Activated CD4-positive, alpha-beta T cell treated with anti-CD3 and anti-CD28 coated beads, Interleukin-2, amount 50 U/mL, for 1 hour (primary cell): ENCODE results near the gene CBFA2T2.

Source experiments
- DNase-seq: peaks from one replicate; pipeline ENCODE4 v3.0.0-alpha.2; 2020

The CBFA2T2 gene

DNA sequence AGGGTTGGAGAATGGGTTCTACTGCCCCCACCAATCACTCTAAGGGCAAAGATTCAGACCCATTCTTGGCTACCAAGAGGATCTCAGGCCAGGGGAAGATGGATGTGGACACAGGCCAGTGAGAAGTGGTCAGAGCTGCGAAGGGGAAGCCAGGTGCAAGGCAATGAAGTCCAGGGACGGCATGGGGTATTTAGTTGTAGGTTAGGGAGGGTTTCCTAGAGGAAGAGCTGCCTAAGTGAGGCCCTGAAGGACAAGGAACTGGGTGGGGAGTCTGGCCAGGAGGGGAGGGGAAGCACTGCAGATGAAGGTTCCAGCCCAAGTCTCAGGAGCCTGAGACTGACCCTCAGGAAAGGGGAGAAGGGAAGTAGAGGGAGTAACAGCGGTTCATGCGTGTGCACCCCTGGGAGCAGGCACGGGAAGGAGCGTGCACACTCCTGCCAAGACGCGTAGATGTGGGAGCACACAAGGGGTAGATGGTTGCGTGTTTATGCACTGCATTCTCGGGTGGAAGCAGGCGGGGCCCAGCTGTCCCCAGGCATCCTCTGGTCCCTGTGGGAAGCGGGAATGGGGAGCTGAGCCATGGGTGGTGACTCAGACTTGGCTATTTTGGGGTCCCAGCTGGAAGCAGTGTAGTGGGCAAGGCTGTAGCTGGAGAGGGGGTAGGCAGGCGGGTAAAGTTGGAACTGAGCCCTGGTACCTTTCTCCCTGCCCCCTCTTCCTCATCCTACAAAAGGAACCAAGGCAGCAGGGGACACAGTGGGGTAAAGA, 180.2 kb downstream of the CBFA2T2 start:
- no peak for DNase-seq

DNA sequence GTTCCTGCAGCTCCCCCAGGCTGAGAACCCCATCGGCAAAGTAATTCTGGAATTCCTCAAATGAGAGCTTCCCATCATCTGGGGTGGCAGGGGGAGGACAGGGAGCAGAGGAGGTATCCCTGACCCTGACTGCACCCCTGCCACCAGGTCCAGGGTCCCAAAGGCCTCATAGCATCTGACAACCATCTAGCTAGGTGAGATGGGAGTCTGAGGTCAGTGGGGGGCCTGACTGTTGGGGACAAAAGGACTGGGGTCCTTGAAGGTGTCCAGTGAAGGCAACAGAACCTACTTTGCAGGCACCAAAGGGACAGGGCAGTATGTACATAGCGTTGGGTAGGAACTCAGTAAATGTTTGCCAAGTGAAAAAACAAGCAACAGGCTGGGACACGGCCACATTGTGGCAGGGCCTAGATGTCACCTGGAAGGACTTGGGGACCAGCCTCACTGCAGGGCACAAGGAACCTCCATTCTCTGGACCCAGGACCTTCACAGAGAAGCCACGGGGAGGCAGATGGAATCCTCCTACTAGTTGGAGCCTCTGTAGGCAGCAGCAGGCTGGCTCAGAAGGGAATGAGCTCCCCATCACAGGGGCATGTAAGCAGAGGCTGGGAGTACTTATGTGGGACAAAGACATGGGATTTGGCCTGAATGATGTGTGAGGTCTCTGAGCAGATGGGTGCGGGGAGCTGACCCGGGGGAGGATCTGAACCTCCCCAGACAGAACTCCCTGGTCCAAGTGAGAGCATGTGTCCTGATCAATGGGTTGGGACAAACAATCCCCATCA, 181.0 kb downstream of the CBFA2T2 start:
- DNase-seq, result no peak

DNA sequence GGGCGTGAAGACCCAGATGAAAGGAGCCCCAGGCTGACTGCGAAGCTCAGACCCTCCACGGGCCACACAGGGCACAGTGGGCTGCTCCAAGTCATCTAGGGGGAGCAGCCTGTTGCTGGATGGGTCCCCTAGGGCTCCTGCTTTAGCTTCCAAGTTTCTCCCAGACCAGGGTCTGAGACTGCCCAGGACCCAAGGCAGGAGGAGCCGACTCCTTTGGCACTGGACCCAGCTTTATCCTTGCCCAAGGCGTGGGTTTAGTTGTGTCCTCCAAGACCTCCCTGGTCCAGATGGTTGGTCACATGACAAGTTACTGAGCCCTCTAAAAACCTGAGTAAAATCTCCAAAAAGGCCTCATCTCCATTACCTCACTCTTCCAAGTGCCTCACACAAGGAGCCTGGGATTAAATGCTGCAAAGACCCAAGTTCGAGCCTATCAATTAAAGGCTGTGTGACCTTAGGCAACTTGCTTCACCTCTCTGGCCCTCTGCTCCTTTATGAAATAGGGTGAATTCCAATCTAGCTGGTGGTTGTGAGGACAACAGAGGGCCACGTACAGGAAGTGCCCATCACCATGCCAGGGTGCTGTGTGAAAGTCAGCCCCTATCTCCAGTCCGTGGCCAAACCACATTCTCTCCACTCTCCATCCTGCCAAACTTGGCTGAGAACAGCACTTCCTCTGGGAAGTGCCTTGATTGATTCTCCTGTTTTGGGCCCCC, 181.8 kb downstream of the CBFA2T2 start:
- DNase-seq, result no peak

DNA sequence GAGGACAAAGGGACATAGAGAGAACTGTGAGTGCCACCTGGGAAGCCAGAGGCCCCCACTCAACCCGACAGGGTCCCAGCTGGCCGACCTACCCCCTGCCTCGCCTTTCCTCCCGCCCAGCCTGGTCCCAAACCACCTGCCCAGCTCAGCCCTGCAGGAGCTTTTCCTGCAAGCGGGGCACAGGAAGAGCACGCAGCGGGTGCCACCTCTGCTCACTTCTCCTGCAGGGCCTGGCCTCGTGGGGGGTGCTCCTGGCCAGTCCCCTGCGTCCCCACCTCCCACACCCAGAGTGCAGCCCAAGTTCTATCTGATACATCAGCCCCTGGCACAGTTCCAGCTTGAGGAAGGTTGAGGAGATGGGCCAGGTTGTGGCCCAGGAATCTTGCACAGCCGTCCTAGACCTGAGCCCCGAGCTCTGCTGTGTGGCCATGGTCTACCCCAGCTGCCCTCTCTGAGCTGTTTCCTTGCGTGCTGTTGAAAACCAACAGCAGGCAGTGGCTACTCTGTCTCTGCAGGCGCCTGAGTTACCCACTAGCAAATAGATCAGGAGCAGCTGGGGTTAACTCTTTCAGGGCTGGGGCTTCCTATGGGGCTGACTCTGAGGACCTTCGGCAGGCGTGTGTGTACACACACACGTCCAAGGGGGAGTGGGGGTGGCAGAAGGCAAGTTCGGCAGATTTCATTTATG, 182.7 kb downstream of the CBFA2T2 start:
- no peak for DNase-seq

DNA sequence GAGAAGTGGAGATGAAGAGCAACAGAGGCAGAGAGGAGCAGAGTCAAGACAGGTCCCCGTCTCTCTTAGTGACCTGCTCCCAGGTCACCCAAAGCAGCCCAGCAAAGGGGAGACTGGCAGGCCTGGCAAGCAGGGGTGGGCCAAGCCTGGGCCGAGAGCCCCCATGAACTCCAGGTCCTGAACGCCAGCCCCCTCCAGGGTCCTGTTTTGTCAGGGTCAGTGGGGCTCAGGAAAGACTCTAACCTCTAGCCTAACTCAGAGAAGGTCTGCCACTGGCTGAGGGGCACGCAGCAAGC, 183.2 kb downstream of the CBFA2T2 start:
- DNase-seq, result no peak

DNA sequence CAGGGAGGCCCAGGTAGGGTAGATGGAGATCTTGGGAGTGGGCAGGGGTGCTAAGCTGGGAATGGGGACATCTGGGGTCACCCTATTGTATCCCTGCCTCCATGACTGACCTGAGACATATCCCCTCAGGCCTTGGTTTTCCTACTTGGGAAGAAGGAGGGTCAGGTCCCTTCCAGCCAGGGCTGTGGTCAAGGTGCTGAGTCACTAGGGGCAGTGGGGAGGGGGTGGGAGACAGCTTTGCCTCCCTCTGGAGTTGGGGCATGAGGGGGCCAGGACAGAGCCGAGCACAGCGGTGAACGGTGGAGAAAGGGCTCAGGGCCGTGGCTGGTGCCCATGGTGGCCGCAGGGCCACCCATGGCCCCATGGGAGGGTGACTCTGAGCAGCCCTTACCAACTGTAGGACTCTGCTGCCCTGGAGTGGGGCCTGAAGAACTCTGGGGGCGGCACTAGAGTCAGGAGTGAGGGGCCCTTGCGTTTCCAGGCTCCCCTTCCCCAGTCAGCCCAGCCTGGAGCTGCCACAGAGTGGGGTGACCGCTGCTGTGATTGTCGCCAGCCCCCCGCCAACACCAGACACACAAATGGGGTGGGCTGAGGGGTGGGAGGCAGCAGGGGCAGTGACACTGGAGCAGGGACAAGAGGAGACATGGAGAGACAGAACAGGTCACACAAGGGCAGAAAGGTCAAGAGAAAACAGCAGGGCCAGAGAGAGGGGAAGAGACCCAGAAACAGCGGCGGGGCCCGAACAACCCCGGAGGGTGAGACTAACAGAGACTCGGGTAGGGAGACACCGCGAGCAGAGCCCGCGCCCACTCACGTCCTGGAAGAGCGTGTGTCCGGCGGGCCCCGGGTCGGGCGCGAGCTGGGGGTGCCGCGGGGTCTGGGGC, 183.8 kb downstream of the CBFA2T2 start:
- no peak for DNase-seq

DNA sequence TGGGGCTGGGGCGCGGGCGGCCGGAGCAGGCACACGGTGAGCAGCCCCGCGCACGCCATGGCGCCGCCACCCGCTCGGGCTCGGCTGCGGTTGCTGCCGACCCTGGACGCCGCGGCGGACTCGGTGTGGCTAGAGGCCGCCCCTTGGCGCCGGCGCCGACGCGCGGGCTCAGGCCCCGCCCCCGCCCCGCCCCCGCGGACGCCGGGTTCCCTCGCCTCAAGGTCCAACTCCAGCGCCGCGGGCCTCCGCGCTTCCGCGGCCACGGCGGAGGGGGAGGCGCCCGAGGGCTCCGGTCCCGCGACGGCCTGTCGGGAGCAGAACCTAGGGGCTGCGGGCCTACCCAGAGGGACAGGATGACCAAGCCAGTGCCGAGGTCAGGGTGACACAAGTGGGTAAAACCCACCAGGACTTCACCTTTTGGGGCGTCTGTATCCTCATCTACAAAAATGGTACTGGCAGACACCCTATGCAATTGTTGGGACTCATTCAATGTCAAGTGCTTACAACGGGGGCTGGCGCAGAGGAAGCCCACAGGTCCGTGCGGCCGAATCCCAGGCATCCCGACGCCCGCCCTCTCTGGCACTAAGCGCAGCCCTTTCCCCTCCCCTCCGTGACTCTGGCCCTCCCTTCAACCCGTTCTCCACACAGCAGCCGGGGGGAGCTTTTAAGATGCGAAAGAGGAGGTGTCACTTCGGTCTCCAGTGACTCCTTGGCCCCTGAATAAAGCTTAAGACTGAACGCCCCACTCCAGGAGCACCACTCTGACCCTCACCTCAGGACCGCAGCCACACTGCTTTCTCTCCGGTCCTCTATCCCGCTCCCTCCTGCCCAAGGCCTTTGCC, 184.6 kb downstream of the CBFA2T2 start, which contains the start of gene NECAB3:
Gene NECAB3 (minus strand): TSS at position 135 of the 842 bp plus-strand sequence. CDS start 76 bp downstream, at position 59.
- DNase-seq, result peak; percentile 38

DNA sequence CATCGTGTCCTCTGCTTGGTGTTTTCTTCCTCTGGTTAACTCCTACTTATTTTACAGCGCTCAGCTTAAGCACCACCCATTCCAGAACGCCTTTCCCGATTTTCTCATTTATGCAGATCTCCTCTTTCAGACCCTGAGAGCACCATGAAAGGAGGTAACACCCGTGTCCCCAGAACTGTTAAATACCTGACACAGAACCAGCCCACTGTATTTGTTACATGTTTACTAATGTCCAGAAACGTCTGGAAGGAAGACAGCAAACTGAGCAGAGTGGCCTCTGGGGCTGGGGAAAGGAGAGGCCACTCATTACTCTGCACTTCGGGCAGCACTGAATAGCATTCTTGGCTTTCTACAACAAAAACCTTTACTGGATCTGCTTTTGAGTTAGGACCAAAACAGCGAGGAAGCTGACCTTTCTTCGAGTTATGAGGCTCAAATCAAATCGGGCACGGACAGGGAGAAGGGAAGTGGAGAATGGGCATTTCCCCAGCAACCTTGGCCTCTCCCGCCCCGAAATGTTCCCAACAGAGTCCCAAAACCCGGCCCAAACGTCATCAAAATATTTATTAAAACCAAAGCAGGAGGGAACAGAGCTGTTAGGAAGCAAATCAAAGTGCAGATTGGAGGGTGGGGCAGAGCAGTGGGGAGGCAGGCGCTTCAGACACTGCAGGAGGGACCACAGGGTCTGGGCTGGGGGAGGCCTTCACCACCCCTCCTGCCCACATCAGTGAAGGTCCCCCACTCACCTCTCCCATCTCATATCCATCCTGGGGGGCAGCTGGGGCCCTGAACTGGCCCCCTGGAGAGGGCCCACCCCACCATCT, 185.5 kb downstream of the CBFA2T2 start:
- DNase-seq, result no peak

DNA sequence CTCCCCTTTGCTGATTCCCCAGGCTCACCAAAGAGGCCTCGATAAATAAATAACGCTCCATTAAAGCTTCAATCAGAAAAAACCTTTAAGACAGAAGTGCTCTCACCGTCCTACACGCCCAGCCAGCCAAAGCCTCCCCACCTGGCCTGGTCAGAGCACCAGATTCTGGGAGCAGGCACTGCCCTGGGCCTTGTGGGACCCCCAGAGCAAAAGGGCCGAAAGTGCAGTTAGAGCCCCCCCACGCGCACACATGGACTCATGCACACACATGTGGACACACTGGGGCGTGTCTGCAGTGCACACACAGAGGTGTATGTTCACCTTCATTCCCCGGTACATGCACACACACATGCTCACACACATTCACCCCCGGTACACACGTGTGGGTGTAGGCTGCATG, 186.2 kb downstream of the CBFA2T2 start:
- no peak for DNase-seq

DNA sequence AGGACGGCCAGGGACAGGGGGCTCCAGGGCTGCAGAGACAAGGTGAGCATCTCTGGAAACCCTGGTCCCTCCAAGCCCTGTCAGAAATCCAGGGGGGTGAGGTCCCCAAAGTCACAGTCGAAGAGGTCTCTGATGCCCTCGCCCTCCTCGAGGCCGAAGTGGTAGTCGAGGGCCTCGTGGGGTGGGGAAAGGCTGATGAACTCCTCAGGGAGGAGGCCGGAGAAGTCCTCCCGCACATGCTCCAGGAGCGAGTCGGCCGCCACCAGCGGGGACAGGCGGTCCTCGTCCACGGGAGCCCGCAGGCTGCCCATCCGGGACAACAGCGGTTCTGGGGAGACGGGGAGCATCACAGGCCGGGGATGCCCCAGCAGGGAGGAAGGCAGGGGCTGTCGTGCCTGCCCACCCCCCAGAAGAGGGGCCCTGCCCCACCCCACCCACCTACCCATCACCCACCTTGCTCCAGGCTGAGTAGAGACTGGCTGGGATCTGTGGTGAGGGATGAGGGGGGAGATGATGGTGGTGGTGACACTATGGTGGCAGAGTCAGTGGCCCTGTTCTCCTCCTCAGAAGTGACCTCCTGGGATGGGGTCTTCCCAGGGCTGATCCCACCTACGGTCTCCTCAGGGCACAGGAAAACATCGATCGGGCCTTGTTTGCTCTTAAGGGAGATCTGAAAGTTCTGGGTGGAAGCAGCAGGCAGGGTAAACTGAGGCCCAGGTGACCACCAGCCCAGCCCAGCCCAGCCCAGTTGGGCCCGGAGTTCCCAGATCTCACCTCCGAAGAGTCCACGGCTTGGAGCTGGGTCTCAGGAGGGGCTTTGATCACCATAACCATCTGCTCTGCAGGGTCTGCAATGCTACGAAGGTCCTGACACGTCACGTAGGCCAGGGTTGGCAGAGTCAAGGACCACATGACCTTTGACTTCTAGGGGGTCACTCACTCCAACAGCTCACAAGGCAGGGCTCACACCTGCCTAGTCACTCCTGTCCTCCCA, 187.1 kb downstream of the CBFA2T2 start:
- DNase-seq, result no peak

DNA sequence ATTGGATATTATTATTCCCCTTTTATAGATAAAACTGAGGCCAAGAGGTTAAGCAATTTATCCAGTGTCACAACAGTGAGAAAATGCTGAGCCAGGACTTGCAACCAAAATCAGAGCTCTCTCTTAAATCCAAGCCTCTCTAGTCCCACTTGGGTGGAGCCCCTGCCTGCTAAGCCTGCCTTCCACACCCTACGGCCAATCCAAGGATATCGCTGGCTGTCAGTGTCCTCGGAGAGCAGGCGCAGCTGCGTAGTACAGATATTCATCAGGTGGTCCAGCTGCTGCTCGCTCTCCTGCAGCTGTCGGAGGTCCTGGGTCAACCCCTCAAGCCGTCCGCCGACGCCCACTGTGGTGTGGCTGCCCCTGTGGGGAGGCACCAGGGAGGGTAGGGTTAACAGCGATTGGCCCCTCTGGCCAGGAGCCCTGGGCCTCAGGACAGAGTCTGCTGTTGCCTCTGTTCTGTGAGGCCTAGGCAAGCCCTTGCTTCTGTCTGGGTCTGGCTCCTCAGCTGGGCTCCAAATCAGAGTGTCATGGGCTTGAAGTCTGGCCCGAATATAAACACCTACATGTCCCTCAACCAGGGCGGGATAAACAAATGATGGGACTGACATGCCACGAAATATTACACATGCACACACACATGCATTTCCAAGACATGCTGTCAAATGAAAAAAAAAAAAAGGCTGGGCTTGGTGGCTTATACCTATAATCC, 188.3 kb downstream of the CBFA2T2 start:
- DNase-seq, result no peak

DNA sequence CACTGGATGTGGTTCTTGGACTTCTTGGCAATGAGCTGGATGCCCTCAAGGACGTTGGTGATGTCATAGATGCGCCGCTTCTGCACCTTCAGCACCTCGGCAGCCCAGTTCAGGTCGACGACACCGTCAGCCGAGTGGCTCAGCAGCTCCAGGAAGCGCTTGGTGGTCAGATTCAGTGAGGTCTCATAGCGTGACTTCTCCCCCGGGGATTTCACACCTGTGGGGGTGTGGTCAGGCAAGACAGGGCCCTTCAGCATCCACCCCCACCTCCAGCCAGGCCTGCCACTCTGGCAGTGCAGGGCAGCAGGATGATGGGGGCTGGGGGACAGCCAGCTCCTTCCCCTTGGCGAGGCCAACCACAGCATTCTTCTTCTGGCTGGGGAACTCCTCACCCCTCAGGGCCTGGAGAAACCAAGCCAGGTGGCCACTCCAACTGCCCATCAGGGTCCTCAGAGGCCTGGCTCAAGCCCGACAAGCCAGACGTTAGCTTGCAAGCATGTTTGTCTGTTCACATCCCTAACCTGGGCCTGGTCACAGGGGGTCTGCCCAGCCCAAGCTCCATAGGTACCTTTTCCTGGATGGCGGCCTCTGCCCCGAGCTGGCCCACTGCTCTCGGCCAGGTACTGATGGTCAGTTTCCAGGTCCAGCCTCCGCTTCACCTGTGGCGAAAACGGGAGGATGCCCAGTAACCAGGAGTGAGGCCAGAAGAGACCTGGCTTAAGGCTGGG, 190.0 kb downstream of the CBFA2T2 start:
- no peak for DNase-seq

DNA sequence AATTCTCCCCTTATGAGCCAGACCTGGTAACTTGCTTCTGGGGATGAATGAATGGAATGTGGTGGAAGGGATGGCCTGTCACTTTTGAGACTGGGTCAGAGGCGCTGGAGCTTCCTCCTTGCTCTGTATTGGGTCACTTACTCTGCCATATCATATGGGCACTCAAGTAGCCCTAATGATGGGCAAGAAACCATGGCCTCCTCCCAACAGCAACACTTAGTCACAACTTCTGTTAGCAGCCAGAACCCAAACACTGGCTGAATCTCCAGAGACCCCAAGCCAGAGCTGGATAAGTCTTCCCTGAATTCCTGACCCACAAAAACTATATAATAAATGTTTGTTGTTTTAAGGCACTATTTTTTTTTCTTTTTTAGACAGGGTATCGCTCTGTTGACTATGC, 190.8 kb downstream of the CBFA2T2 start:
- DNase-seq, result no peak

DNA sequence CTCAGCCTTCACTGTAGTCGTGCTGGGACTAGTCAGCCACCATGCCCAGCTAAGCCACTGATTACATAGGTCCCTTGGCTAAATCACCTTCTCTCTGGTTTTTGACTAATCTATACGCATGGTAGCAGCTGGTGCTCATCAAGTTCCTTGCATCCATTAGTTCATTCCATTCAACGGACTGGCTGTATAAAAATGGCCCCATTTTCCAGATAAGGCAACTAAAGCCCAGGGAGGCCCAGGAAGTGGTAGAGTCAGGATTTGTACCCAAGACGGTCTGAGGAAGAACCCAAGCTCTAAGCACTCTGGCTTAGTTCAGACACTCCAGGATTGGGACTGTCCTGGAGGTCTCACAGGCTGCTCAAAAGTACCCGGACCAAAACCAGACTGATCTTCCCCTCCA, 191.4 kb downstream of the CBFA2T2 start:
- DNase-seq, result no peak

DNA sequence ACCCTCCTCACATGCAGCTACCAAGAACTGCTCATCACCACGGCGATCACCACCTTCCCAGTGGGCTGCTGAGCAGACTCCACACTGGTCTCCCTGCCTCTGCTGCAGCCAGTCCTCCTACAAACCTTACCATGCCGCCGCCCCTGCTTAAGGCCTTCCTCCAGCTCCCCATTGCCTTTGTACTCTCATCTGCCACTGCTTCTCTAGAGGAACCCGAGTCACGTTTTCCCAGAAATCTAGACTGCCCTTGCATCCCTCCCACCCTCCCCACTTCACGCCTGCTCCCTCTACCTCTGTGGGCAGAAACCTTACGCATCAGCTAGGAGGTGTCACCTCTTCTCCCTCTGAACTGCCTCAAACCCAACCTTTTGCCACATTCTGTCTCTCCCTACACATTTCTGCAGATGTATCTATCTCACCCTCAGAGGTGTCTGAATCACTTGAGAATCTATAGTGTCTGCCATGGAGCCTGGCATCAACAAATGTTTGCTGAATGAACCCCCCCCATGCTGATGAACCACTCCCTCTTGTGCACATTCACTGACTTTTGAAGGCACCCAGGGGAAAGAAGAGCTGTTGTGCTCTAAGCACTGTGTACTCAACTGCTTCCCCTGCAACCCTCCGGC, 191.9 kb downstream of the CBFA2T2 start:
- DNase-seq, result no peak

DNA sequence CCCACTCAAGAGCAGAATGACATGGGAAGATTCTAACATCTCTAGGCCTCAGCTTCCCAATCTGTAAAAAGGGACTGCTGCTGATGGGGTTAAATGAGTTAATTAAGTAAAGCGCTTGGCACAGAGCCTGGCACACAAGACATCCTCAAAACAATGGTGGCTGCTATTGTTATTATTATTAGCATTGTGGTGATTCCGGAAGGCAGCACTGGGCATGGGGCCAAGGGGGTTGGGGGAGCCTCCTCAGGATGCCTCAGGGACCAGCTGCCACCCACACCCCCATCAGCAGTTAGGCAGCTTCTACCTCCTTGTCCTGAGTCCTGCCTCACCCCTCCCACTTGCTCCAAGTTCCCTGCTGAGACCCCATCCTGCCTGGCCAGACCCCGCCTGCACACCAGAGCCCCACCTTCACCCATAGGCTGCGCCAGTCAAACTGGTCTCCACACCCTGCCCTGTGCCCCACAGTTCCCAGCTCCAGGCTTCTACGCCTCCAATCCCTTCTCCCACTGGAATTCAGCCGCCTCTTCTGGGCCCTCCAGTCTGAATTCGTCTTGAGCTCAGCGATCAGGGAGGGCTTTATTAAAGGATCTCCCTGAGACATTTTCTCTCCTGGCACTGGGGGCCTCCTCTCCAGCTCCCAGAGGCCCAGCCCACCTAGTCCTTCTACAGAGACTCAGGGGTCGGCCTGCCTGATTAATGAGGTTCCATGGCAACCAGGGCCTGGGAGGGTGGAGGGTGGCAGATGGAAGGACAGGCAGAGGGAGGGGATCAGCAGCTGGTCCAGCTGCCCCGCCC, 194.8 kb downstream of the CBFA2T2 start:
- DNase-seq, result no peak
